Heart right ventricle (tissue), 16 donors: ENCODE data around the gene ANKRD13D. TPM values are rescaled to one million over a fixed set of nuclear protein-coding genes. Genes with fewer than 3 reads are reported as not detected.

Source experiments
- ATAC-seq, 8 donors: fragments of 200-7000 bp; cut with Tn5 transposase; one replicate each; pipeline ENCODE4 v1.9.1; 2020; ENCODE audit warnings: mild to moderate bottlenecking in 8 of 8, moderate library complexity in 8 of 8, moderate number of reproducible peaks in 1 of 8
- DNase-seq, 2 donors: peaks; one replicate each; pipeline ENCODE4 v3.0.0-alpha.2; 2020
- H3K27ac ChIP-seq, 10 donors: fragments of 200-600 bp; sonication (generic) in 2 of 10; one replicate each; pipeline versions ENCODE4 v1.5.0 to v1.8.0; 2020 to 2022; ENCODE audit warnings: mild to moderate bottlenecking in 3 of 10
- H3K27me3 ChIP-seq, 7 donors: fragments of 200-600 bp; one replicate each; pipeline ENCODE4 v1.8.0; 2021 to 2022; ENCODE audit warnings: mild to moderate bottlenecking in 2 of 7
- H3K36me3 ChIP-seq, 9 donors: fragments of 200-600 bp; sonication (generic) in 1 of 9; one replicate each; pipeline versions ENCODE4 v1.5.0 to v1.8.0; 2020 to 2022; ENCODE audit warnings: mild to moderate bottlenecking in 2 of 9
- H3K4me1 ChIP-seq, 9 donors: fragments of 200-600 bp; sonication (generic) in 1 of 9; one replicate each; pipeline versions ENCODE4 v1.5.0 to v1.8.0; 2020 to 2022; ENCODE audit warnings: mild to moderate bottlenecking in 4 of 9
- H3K4me3 ChIP-seq, 10 donors: fragments of 200-600 bp; sonication (generic) in 2 of 10; one replicate each; pipeline versions ENCODE4 v1.5.0 to v1.8.0; 2020 to 2022; ENCODE audit warnings: mild to moderate bottlenecking in 7 of 10, moderate library complexity in 2 of 10
- H3K9me3 ChIP-seq, 11 donors: fragments of 200-600 bp in 10 of 11; sonication (generic) in 2 of 11; one replicate each; pipeline versions ENCODE4 v1.5.0 to v1.8.0; 2013 to 2022; ENCODE audit warnings: mild to moderate bottlenecking in 2 of 11, control low read depth in 1 of 11, moderate library complexity in 1 of 11
- WGBS, 2 donors: extraction: QIAGEN DNeasy Blood & Tissue Kit; methylation state at CpG; one replicate each; pipeline ENCODE4 v1.1.7; 2013; ENCODE audit warnings: inconsistent platforms in 1 of 2; 5-methylcytosine and 5-hydroxymethylcytosine counted together
- intact Hi-C, 10 donors: fragments of 100-400 bp; cut with DNase I; formaldehyde crosslinking; loops; one replicate each; pipeline versions ENCODE4 v1.11.1 to v1.14.2; 2022
- polyA plus RNA-seq, 2 donors: library from polyadenylated mRNA; stranded (reverse); fragments of 200-250 nt; gene quantifications; one replicate each; pipeline ENCODE4 v1.2.3, GENCODE V29; 2013
- total RNA-seq, 10 donors: library from RNA; stranded (reverse); fragmentation: NEBNext Ultra II Directional in 3 of 10; extraction: Animal tissue kit (Norgen Biotek cat#: 25700) in 3 of 10; gene quantifications; one replicate each; pipeline versions ENCODE4 v1.2.1 to v1.2.4, GENCODE V29; 2021 to 2023
- TF ChIP-seq, protein P1 (sequence below), 9 donors: fragments of 200-600 bp; sonication (generic) in 2 of 9; IDR thresholded peaks; one replicate each; pipeline versions ENCODE4 v1.5.0 to v1.8.0; 2021 to 2022; ENCODE audit warnings: antibody characterized with exemption in 9 of 9, mild to moderate bottlenecking in 5 of 9, moderate library complexity in 1 of 9
- donor health status: Arrhythmogenic right ventricular cardiomyopathy.
- donor health status: ischemic (EF 13 %, LVEDD 7.1; RV severe dilation, severe dysfunction).
- donor health status: healthy with polysubstance abuse.
- donor health status: DM: no; HTN: yes; CAD: no.
- donor health status: DM: no; HTN: no; CAD: no.
- donor health status: ischemic (EF 25% LVEDD 6.9; RV normal size, moderate dysfunction).
- donor health status: ischemic (EF 25% LVEDD 5.7; RV mildly dilated, moderate dysfunction).
- donor health status: healthy.
- donor health status: DM: yes; HTN: yes; CAD: no.
- donor health status: Ischemic cardiomyopathy.
- donor health status: ischemic (EF 35%, LVEDD 5.7; RV mildly dilated, moderate dysfunction).
- donor health status: nonischemic (EF 11% LVEDD 7.7; RV severe dilation, severe dysfunction).
- donor health status: DM: yes; HTN: yes; CAD: no.
- donor health status: PGD.
- donor health status: ischemic (EF 29% LVEDD 5.4; RV normal size, mild dysfunction).
- donor health status: nonischemic (EF 23%, LVEDD 6.1; RV moderate dilation, normal function).

The ANKRD13D gene
- total and polyA plus RNA-seq, 12 donors: 7.9 to 39.4 (median 13.3) TPM

DNA sequence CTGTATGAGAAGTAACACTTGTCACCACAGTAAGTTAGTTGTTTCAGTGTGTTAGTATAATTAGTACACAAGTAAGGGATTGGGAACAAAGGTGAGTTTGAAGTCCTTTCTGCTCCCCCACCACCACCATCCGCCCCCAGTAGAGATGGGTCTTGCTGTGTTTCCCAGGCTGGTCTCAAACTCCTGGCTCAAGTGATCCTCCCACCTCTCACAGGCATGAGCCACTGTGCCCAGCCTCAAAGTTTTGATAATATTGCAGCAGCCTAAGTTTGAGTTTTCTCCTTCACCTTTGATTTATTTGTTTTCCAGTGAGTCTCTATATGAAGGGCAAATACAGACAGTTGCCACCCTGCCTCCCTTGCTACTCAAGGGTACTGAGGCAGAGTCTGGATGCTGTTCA is 46.6 kb upstream of the ANKRD13D start:
- peaks cover 0 to 57% (median 47%) of the 10 kb centered on the region in 9 donors for H3K36me3 ChIP-seq
- ATAC-seq (no peak), DNase-seq (no peak)
- intact Hi-C loops: no loop called here
- peaks cover 15 to 55% (median 50%) of the 10 kb centered on the region in 9 donors for H3K4me1 ChIP-seq
- H3K27me3 ChIP-seq: no peaks in the 10 kb centered on the region
- peak overlapping the region in 3 of 10 donors; percentile 32 to 96 (median 49) for H3K27ac ChIP-seq
- TF ChIP-seq, protein P1, sequence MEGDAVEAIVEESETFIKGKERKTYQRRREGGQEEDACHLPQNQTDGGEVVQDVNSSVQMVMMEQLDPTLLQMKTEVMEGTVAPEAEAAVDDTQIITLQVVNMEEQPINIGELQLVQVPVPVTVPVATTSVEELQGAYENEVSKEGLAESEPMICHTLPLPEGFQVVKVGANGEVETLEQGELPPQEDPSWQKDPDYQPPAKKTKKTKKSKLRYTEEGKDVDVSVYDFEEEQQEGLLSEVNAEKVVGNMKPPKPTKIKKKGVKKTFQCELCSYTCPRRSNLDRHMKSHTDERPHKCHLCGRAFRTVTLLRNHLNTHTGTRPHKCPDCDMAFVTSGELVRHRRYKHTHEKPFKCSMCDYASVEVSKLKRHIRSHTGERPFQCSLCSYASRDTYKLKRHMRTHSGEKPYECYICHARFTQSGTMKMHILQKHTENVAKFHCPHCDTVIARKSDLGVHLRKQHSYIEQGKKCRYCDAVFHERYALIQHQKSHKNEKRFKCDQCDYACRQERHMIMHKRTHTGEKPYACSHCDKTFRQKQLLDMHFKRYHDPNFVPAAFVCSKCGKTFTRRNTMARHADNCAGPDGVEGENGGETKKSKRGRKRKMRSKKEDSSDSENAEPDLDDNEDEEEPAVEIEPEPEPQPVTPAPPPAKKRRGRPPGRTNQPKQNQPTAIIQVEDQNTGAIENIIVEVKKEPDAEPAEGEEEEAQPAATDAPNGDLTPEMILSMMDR (IDR thresholded peaks at IDR 0.05): no peak
- 81 to 86% methylated on average over 1 of the region's 1 CpG for WGBS, 2 donors
- peak overlapping the region in 5 of 10 donors; percentile 1 to 85 (median 63) for H3K4me3 ChIP-seq
- H3K9me3 ChIP-seq: no peaks in the 10 kb centered on the region

GRCh38 chr11:67243051-67243450 is 46.1 kb upstream of the ANKRD13D start:
- H3K36me3 ChIP-seq: peaks cover 0 to 59% (median 52%) of the 10 kb centered on the region in 9 donors
- DNase-seq: no peak
- H3K4me1 ChIP-seq: peaks cover 15 to 58% (median 55%) of the 10 kb centered on the region in 9 donors
- H3K4me3 ChIP-seq: no peak overlapping the region
- 59 to 60% methylated on average over 2 of the region's 2 CpGs for WGBS, 2 donors
- ATAC-seq: no peak
- H3K27ac ChIP-seq: peak overlapping the region in 2 of 10 donors; percentile 32 to 49
- H3K27me3 ChIP-seq: no peaks in the 10 kb centered on the region
- intact Hi-C loops: no loop called here
- TF ChIP-seq, protein P1 (IDR thresholded peaks at IDR 0.05): no peak
- no peaks in the 10 kb centered on the region for H3K9me3 ChIP-seq

- intact Hi-C loops: no loop called here
- DNase-seq (no peak), ATAC-seq (no peak)
- Histone ChIP-seq H3K27me3 (no peaks in the 10 kb centered on the region), H3K27ac (no peak overlapping the region), H3K4me1 (peaks cover 15 to 57% (median 49%) of the 10 kb centered on the region in 9 donors), H3K36me3 (peaks cover 0 to 79% (median 70%) of the 10 kb centered on the region in 9 donors), H3K4me3 (no peak overlapping the region), H3K9me3 (no peaks in the 10 kb centered on the region)
- 91 to 96% methylated on average over 11 of the region's 11 CpGs for WGBS, 2 donors
- TF ChIP-seq, protein P1 (IDR thresholded peaks at IDR 0.05): no peak
Observed at GRCh38 chr11:67245046-67245445, 44.1 kb upstream of the ANKRD13D start.

GRCh38 chr11:67247946-67248550 is 41.1 kb upstream of the ANKRD13D start:
- Histone ChIP-seq H3K27me3 (no peaks in the 10 kb centered on the region), H3K4me3 (no peak overlapping the region), H3K9me3 (no peaks in the 10 kb centered on the region), H3K36me3 (peaks cover 0 to 100% (median 95%) of the 10 kb centered on the region in 9 donors), H3K4me1 (peaks cover 2 to 43% (median 28%) of the 10 kb centered on the region in 9 donors), H3K27ac (peak overlapping the region in 7 of 10 donors; percentile 7 to 53 (median 36))
- ATAC-seq (no peak), DNase-seq (no peak)
- WGBS, 2 donors: 82 to 91% methylated on average over 5 of the region's 5 CpGs
- TF ChIP-seq, protein P1 (IDR thresholded peaks at IDR 0.05): no peak
- intact Hi-C loops: no loop called here
